NCI-H187 (cell line): Measurements from ENCODE around the gene EVX1.

Experiments
- DNase-seq, 2 experiments: peaks; one replicate each; lab custom pipeline; 2025; lab: John Stamatoyannopoulos, UW

The EVX1 gene

GRCh38 chr7:27205325-27206280 lies 37.0 kb upstream of the EVX1 start:
- DNase-seq, result no peak

- no peak for DNase-seq
Measured at GRCh38 chr7:27207348-27207985, 35.1 kb upstream of the EVX1 start.

GRCh38 chr7:27208998-27209397 lies 33.6 kb upstream of the EVX1 start:
- DNase-seq, result no peak

- DNase-seq, result no peak
Measured at GRCh38 chr7:27209933-27210440, 32.6 kb upstream of the EVX1 start.

GRCh38 chr7:27210441-27211083 lies 32.0 kb upstream of the EVX1 start:
- no peak for DNase-seq

GRCh38 chr7:27211084-27211446 lies 31.5 kb upstream of the EVX1 start:
- DNase-seq, result no peak

- no peak for DNase-seq
Measured at GRCh38 chr7:27211764-27212204, 30.8 kb upstream of the EVX1 start.

GRCh38 chr7:27212497-27213432 lies 29.8 kb upstream of the EVX1 start:
- no peak for DNase-seq

GRCh38 chr7:27213433-27214238 lies 29.0 kb upstream of the EVX1 start:
- DNase-seq, result no peak

- no peak for DNase-seq
Measured at GRCh38 chr7:27214239-27214950, 28.2 kb upstream of the EVX1 start.

- no peak for DNase-seq
Measured at GRCh38 chr7:27215356-27215755, 27.2 kb upstream of the EVX1 start.

GRCh38 chr7:27217951-27218350 lies 24.7 kb upstream of the EVX1 start:
- no peak for DNase-seq

- no peak for DNase-seq
Measured at GRCh38 chr7:27219821-27220220, 22.8 kb upstream of the EVX1 start.

GRCh38 chr7:27220440-27220955 lies 22.1 kb upstream of the EVX1 start:
- DNase-seq, result no peak

- DNase-seq, result no peak
Measured at GRCh38 chr7:27221201-27221797, 21.3 kb upstream of the EVX1 start.

- no peak for DNase-seq
Measured at GRCh38 chr7:27223941-27224575, 18.5 kb upstream of the EVX1 start.

- no peak for DNase-seq
Measured at GRCh38 chr7:27224983-27225934, 17.3 kb upstream of the EVX1 start.

- DNase-seq, result no peak
Measured at GRCh38 chr7:27229448-27229847, 13.2 kb upstream of the EVX1 start.
